H9 (cell line): ENCODE results near the gene TRIM65. TPM values are rescaled to one million over a fixed set of nuclear protein-coding genes. Genes with fewer than 3 reads are reported as not detected.

Source experiments
- DNase-seq: peaks from one replicate; pipeline ENCODE4 v3.0.0-alpha.2; 2017
- H2AFZ ChIP-seq: one replicate; pipeline ENCODE4 v1.6.1; 2013; ENCODE audit warnings: mild to moderate bottlenecking, low read length, control low read depth, moderate library complexity
- H2AK5ac ChIP-seq: 2 replicates; pipeline ENCODE4 v1.6.1; 2013; ENCODE audit warnings: low read length, control low read depth, mixed read lengths; ENCODE audit not compliant: insufficient read length
- H2BK120ac ChIP-seq: one replicate; pipeline ENCODE4 v1.6.1; 2013; ENCODE audit warnings: low read depth, mild to moderate bottlenecking, low read length, control low read depth, inconsistent platforms; ENCODE audit not compliant: poor library complexity, severe bottlenecking
- H2BK12ac ChIP-seq: 2 replicates; pipeline ENCODE4 v1.6.1; 2013; ENCODE audit warnings: low read length, control low read depth, mixed read lengths, low read depth; ENCODE audit not compliant: insufficient read length
- H2BK15ac ChIP-seq: 2 replicates; pipeline ENCODE4 v1.6.1; 2013; ENCODE audit warnings: low read depth, low read length, control low read depth
- H2BK20ac ChIP-seq: one replicate; pipeline ENCODE4 v1.6.1; 2013; ENCODE audit warnings: low read depth, mild to moderate bottlenecking, low read length, control low read depth, inconsistent platforms; ENCODE audit not compliant: poor library complexity, severe bottlenecking
- H2BK5ac ChIP-seq: 2 replicates; pipeline ENCODE4 v1.6.1; 2013; ENCODE audit warnings: low read length, control low read depth, mixed read lengths; ENCODE audit not compliant: insufficient read length
- H3K14ac ChIP-seq: 2 replicates; pipeline ENCODE4 v1.6.1; 2013; ENCODE audit warnings: low read length, control low read depth; ENCODE audit not compliant: insufficient read depth
- H3K18ac ChIP-seq: 2 replicates; pipeline ENCODE4 v1.6.1; 2013; ENCODE audit warnings: low read depth, mild to moderate bottlenecking, mixed read lengths, low read length, control low read depth; ENCODE audit not compliant: insufficient read length
- H3K23ac ChIP-seq: 2 replicates; pipeline ENCODE4 v1.6.1; 2013; ENCODE audit warnings: low read length, control low read depth, mixed read lengths, low read depth; ENCODE audit not compliant: insufficient read length
- H3K23me2 ChIP-seq: 2 replicates; pipeline ENCODE4 v1.6.1; 2013; ENCODE audit warnings: low read depth, mild to moderate bottlenecking, mixed read lengths, low read length, control low read depth; ENCODE audit not compliant: insufficient read length, poor library complexity, severe bottlenecking
- H3K27ac ChIP-seq: 2 replicates; pipeline ENCODE4 v1.5.1; 2013; ENCODE audit warnings: low read length, control low read depth, mixed read lengths, low read depth; ENCODE audit not compliant: insufficient read length
- H3K27me3 ChIP-seq: 2 replicates; pipeline ENCODE4 v1.6.1; 2013; ENCODE audit warnings: low read length, control low read depth, inconsistent platforms; ENCODE audit not compliant: insufficient read depth
- H3K4ac ChIP-seq: 2 replicates; pipeline ENCODE4 v1.6.1; 2013; ENCODE audit warnings: low read depth, mild to moderate bottlenecking, control low read depth, inconsistent platforms, low read length, moderate library complexity
- H3K4me1 ChIP-seq: 2 replicates; pipeline ENCODE4 v1.6.1; 2013; ENCODE audit warnings: low read length, control low read depth, inconsistent platforms; ENCODE audit not compliant: insufficient read depth
- H3K4me2 ChIP-seq: 2 replicates; pipeline ENCODE4 v1.6.1; 2013; ENCODE audit warnings: low read length, control low read depth, mixed read lengths; ENCODE audit not compliant: insufficient read length, insufficient read depth
- H3K56ac ChIP-seq: 2 replicates; pipeline ENCODE4 v1.6.1; 2013; ENCODE audit warnings: low read depth, mild to moderate bottlenecking, mixed read lengths, low read length, control low read depth; ENCODE audit not compliant: insufficient read length
- H3K79me1 ChIP-seq: 2 replicates; pipeline ENCODE4 v1.6.1; 2013; ENCODE audit warnings: low read depth, mild to moderate bottlenecking, moderate library complexity, low read length, control low read depth, inconsistent platforms; ENCODE audit not compliant: insufficient read depth, poor library complexity, severe bottlenecking
- H3K79me2 ChIP-seq: 2 replicates; pipeline ENCODE4 v1.6.1; 2013; ENCODE audit warnings: low read length, control low read depth, inconsistent platforms; ENCODE audit not compliant: insufficient read depth
- H3K9ac ChIP-seq: 2 replicates; pipeline ENCODE4 v1.6.1; 2013; ENCODE audit warnings: low read length, control low read depth, mixed read lengths; ENCODE audit not compliant: insufficient read length; ENCODE audit errors: extremely low read depth
- H3K9me3 ChIP-seq: one replicate; pipeline ENCODE4 v1.6.1; 2013; ENCODE audit warnings: low read depth, low read length, inconsistent platforms; ENCODE audit not compliant: control insufficient read depth
- H3T11ph ChIP-seq: one replicate; pipeline ENCODE4 v1.6.1; 2013; ENCODE audit warnings: mild to moderate bottlenecking, low read length, control low read depth, inconsistent platforms
- H4K20me1 ChIP-seq: one replicate; pipeline ENCODE4 v1.6.1; 2013; ENCODE audit not compliant: control insufficient read depth, insufficient read length, insufficient read depth
- H4K5ac ChIP-seq: 2 replicates; pipeline ENCODE4 v1.6.1; 2013; ENCODE audit warnings: low read depth, mild to moderate bottlenecking, mixed read lengths, low read length, control low read depth; ENCODE audit not compliant: insufficient read length
- H4K8ac ChIP-seq: replicated peaks from 2 replicates; pipeline ENCODE4 v1.6.1; 2013; ENCODE audit warnings: low read length, control low read depth, mixed read lengths, low read depth; ENCODE audit not compliant: insufficient read length
- H4K91ac ChIP-seq: 2 replicates; pipeline ENCODE4 v1.6.1; 2013; ENCODE audit warnings: low read depth, mild to moderate bottlenecking, moderate library complexity, mixed read lengths, low read length, control low read depth; ENCODE audit not compliant: insufficient read length
- H3K27ac Mint-ChIP-seq, 3 experiments: 2 replicates in 2 of 3; 3 replicates in 1 of 3; pipeline ENCODE4 v1.8.0; 2020 to 2021; ENCODE audit warnings: mixed read lengths in 3 of 3, mild to moderate bottlenecking in 1 of 3, moderate library complexity in 1 of 3
- H3K27me3 Mint-ChIP-seq: 2 replicates; pipeline ENCODE4 v1.8.0; 2021; ENCODE audit warnings: low read depth, mild to moderate bottlenecking, moderate library complexity, mixed read lengths
- H3K36me3 Mint-ChIP-seq, 3 experiments: 2 replicates in 2 of 3; 3 replicates in 1 of 3; pipeline ENCODE4 v1.8.0; 2020 to 2021; ENCODE audit warnings: low read depth in 3 of 3, mixed read lengths in 3 of 3; ENCODE audit not compliant: insufficient read depth in 1 of 3
- H3K4me1 Mint-ChIP-seq, 2 experiments: 2 replicates each; pipeline ENCODE4 v1.8.0; 2020; ENCODE audit warnings: mixed read lengths in 2 of 2
- H3K4me3 Mint-ChIP-seq, 2 experiments: 2 replicates in 1 of 2; 3 replicates in 1 of 2; pipeline ENCODE4 v1.8.0; 2020 to 2021; ENCODE audit warnings: mild to moderate bottlenecking in 2 of 2, mixed read lengths in 2 of 2, moderate library complexity in 1 of 2
- H3K9me3 Mint-ChIP-seq, 2 experiments: 2 replicates in 1 of 2; 3 replicates in 1 of 2; pipeline ENCODE4 v1.8.0; 2020; ENCODE audit warnings: mild to moderate bottlenecking in 2 of 2, mixed read lengths in 2 of 2, moderate library complexity in 1 of 2
- WGBS: extraction: QIAGEN DNeasy Blood & Tissue Kit; methylation state at CpG from one replicate; pipeline ENCODE4 v1.1.7; 2013; ENCODE audit warnings: missing lambda C conversion rate, low lambda C conversion rate, mixed read lengths; ENCODE audit not compliant: insufficient read length; ENCODE audit errors: extremely low coverage; 5-methylcytosine and 5-hydroxymethylcytosine counted together
- total RNA-seq: library from RNA; stranded (reverse); gene quantifications from 2 replicates; pipeline ENCODE4 v1.2.1, GENCODE V29; 2021
- TF ChIP-seq, protein P1 (sequence below): fragments of 200-600 bp; sonication (generic); conservative IDR thresholded peaks from 3 replicates; pipeline ENCODE4 v1.8.0; 2021; ENCODE audit warnings: antibody characterized with exemption, mild to moderate bottlenecking

TRIM65 gene
- total RNA-seq, 1 experiment from 2014 or later: 34.1 TPM

DNA sequence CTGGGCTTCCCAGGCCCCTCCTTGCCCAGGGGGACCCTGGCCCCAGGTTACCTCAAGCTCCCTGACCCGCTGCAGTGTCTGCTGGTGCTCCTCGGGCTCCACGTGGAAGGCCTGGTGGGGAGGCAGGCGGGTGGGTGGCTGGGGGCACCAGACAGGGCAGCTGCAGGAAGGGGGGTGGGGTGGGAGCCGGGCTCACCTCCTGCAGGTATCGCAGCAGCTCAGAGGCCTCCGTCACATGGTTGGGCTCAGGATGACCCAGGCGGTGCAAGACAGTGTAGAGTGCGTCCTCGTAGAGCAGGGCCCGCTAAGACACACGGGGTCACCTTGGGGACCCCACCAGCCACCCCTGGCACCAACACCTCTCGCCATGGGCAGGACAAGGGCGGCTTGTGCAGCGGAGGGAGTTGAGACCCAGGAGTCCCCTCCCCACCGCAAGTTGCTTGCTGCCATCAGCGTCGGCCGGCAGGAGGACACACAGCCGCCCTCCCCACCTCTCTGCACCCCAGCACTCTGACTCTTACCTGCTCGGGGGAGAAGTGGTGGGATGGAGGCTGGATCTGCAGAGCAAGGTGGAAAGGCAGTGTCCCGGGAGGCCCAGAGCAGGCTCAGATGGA lies 53.7 kb downstream of the TRIM65 start:
- no peak overlapping the region for H2BK20ac ChIP-seq
- H4K5ac ChIP-seq: no peak overlapping the region
- no peak overlapping the region for H3K56ac ChIP-seq
- no peak overlapping the region for H3K4me2 ChIP-seq
- no peak overlapping the region for H2BK12ac ChIP-seq
- H2BK120ac ChIP-seq: no peak overlapping the region
- no peak overlapping the region for H3K14ac ChIP-seq
- H2AFZ ChIP-seq: no peak overlapping the region
- peaks cover 11 to 27% (median 26%) of the 10 kb centered on the region in 3 experiments; a peak in 6 of 7 replicates for H3K36me3 Mint-ChIP-seq
- TF ChIP-seq, protein P1, sequence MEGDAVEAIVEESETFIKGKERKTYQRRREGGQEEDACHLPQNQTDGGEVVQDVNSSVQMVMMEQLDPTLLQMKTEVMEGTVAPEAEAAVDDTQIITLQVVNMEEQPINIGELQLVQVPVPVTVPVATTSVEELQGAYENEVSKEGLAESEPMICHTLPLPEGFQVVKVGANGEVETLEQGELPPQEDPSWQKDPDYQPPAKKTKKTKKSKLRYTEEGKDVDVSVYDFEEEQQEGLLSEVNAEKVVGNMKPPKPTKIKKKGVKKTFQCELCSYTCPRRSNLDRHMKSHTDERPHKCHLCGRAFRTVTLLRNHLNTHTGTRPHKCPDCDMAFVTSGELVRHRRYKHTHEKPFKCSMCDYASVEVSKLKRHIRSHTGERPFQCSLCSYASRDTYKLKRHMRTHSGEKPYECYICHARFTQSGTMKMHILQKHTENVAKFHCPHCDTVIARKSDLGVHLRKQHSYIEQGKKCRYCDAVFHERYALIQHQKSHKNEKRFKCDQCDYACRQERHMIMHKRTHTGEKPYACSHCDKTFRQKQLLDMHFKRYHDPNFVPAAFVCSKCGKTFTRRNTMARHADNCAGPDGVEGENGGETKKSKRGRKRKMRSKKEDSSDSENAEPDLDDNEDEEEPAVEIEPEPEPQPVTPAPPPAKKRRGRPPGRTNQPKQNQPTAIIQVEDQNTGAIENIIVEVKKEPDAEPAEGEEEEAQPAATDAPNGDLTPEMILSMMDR: no peak
- H3K27ac Mint-ChIP-seq: peak overlapping the region in 1 of 3 experiments; percentile 88; a peak in 1 of 7 replicates
- no peak overlapping the region for H3K4ac ChIP-seq
- H3K27me3 Mint-ChIP-seq: no peaks in the 10 kb centered on the region
- no peaks in the 10 kb centered on the region for H3K4me1 ChIP-seq
- no peaks in the 10 kb centered on the region for H3K27me3 ChIP-seq
- H3K9ac ChIP-seq: no peak overlapping the region
- H3K27ac ChIP-seq: no peak overlapping the region
- H3K9me3 ChIP-seq: no peaks in the 10 kb centered on the region
- no peak overlapping the region for H2BK15ac ChIP-seq
- peaks cover 5 to 17% of the 10 kb centered on the region in 2 experiments; a peak in 3 of 4 replicates for H3K4me1 Mint-ChIP-seq
- no peak overlapping the region for H3K4me3 Mint-ChIP-seq
- no peak overlapping the region for H4K8ac ChIP-seq
- H3K23ac ChIP-seq: no peak overlapping the region
- H3K18ac ChIP-seq: no peak overlapping the region
- no peaks in the 10 kb centered on the region for H3K9me3 Mint-ChIP-seq
- H3K23me2 ChIP-seq: no peaks in the 10 kb centered on the region
- no peaks in the 10 kb centered on the region for H3K79me1 ChIP-seq
- peaks cover 2% of the 10 kb centered on the region for H4K20me1 ChIP-seq
- no peak overlapping the region for H3T11ph ChIP-seq
- H2AK5ac ChIP-seq: no peak overlapping the region
- H3K79me2 ChIP-seq: no peaks in the 10 kb centered on the region
- peak; percentile 34 for DNase-seq
- no peak overlapping the region for H4K91ac ChIP-seq
- WGBS: no CpG with 5 or more reads among the region's 22 CpGs
- no peak overlapping the region for H2BK5ac ChIP-seq
